Right atrium auricular region (tissue), 2 donors: ENCODE measurements around the gene SCN3B. TPM values are rescaled to one million over a fixed set of nuclear protein-coding genes. Genes with fewer than 3 reads are reported as not detected.

Source experiments
- DNase-seq: peaks from one replicate; pipeline ENCODE4 v3.0.0-alpha.2; 2019; ENCODE audit warnings: low spot score
- H3K27ac ChIP-seq, 2 donors: fragments of 200-600 bp; sonication (generic); 1 replicate in 1 of 2; 2 replicates in 1 of 2; pipeline ENCODE4 v1.5.1; 2016 to 2019
- H3K27me3 ChIP-seq, 2 donors: fragments of 200-600 bp; sonication (generic); one replicate each; pipeline versions ENCODE4 v1.5.1 to v1.6.0; 2017 to 2019
- H3K36me3 ChIP-seq: fragments of 200-600 bp; sonication (generic); one replicate; pipeline ENCODE4 v1.5.1; 2016
- H3K4me1 ChIP-seq, 2 donors: fragments of 200-600 bp; sonication (generic); one replicate each; pipeline versions ENCODE4 v1.5.1 to v1.6.0; 2017 to 2019
- H3K4me3 ChIP-seq, 2 donors: fragments of 200-600 bp; sonication (generic); 1 replicate in 1 of 2; 2 replicates in 1 of 2; pipeline ENCODE4 v1.5.1; 2017 to 2019; ENCODE audit warnings: mild to moderate bottlenecking in 1 of 2, moderate library complexity in 1 of 2
- H3K9me3 ChIP-seq, 2 donors: fragments of 200-600 bp; sonication (generic); one replicate each; pipeline ENCODE4 v1.5.1; 2019
- total RNA-seq, 2 donors: library from RNA; depleted of rRNA; stranded (reverse); fragments of >200 nt; gene quantifications; one replicate each; pipeline ENCODE4 v1.1.0, GENCODE V29; 2016
- TF ChIP-seq, protein P1 (sequence below), 2 donors: fragments of 200-600 bp; sonication (generic); IDR thresholded peaks; one replicate each; pipeline ENCODE4 v1.5.1; 2019; ENCODE audit warnings: antibody characterized with exemption in 2 of 2

Gene SCN3B
- total RNA-seq, 2 donors from 2014 or later: 0.31 to 0.70 TPM

- no peak for DNase-seq
- no peak overlapping the region for H3K27ac ChIP-seq
These were observed 13.5 kb downstream of the SCN3B start for GRCh38 chr11:123640677-123641494.

GRCh38 chr11:123640029-123640428 lies 14.4 kb downstream of the SCN3B start:
- DNase-seq: no peak
- Histone ChIP-seq H3K36me3 (no peaks in the 10 kb centered on the region), H3K27ac (no peak overlapping the region), H3K4me1 (no peaks in the 10 kb centered on the region), H3K4me3 (no peak overlapping the region), H3K9me3 (no peaks in the 10 kb centered on the region), H3K27me3 (no peaks in the 10 kb centered on the region)
- TF ChIP-seq, protein P1, sequence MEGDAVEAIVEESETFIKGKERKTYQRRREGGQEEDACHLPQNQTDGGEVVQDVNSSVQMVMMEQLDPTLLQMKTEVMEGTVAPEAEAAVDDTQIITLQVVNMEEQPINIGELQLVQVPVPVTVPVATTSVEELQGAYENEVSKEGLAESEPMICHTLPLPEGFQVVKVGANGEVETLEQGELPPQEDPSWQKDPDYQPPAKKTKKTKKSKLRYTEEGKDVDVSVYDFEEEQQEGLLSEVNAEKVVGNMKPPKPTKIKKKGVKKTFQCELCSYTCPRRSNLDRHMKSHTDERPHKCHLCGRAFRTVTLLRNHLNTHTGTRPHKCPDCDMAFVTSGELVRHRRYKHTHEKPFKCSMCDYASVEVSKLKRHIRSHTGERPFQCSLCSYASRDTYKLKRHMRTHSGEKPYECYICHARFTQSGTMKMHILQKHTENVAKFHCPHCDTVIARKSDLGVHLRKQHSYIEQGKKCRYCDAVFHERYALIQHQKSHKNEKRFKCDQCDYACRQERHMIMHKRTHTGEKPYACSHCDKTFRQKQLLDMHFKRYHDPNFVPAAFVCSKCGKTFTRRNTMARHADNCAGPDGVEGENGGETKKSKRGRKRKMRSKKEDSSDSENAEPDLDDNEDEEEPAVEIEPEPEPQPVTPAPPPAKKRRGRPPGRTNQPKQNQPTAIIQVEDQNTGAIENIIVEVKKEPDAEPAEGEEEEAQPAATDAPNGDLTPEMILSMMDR (IDR thresholded peaks at IDR 0.05): no peak

More at GRCh38 chr11:123640677-123641494, 13.5 kb downstream of the SCN3B start:
- Histone ChIP-seq H3K4me1 (no peaks in the 10 kb centered on the region), H3K4me3 (no peak overlapping the region), H3K27me3 (no peaks in the 10 kb centered on the region), H3K9me3 (no peaks in the 10 kb centered on the region), H3K36me3 (no peaks in the 10 kb centered on the region)
- TF ChIP-seq, protein P1 (IDR thresholded peaks at IDR 0.05): peak; percentile 55 to 87

GRCh38 chr11:123630126-123630608 lies 24.3 kb downstream of the SCN3B start:
- Histone ChIP-seq H3K36me3 (no peaks in the 10 kb centered on the region), H3K4me3 (no peak overlapping the region), H3K9me3 (no peaks in the 10 kb centered on the region), H3K4me1 (peaks cover 0 to 6% of the 10 kb centered on the region in 2 donors), H3K27me3 (no peaks in the 10 kb centered on the region), H3K27ac (no peak overlapping the region)
- no peak for DNase-seq
- TF ChIP-seq, protein P1 (IDR thresholded peaks at IDR 0.05): no peak

DNA sequence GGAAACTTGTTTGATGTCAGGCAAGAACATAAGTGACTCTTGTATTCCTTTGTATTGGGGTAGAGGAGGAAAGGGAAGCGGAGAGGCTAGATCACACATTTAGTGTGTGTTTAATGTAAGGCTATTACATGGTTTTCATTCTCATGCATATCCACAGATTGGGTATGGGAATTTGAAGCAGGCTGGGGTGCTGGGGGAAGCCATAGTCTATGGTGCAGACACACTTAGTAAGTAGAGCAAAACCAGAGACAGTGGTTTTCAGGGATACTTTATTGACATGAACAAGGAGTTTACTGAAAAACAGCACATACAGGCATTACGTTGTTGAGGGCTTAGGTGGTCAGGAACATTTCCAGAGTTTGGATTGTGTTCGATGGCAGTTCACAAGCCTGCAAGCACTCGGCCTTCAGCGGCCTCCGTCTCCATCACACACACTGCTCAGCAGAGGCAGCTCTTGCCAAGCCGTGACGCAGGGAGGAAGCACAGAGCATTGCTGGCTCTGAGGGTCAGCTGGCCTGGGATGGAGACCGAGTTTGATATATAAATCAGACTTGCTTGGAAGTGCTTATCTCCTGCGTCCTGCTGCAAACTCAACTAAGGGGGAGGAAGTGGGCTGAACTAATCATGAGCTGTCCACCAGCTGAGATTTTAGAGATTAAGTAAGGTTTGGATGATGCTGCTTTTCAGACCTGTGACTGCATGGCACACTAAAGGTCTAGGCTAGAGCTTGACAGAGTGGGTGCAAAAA lies 25.3 kb downstream of the SCN3B start:
- Histone ChIP-seq H3K36me3 (no peaks in the 10 kb centered on the region), H3K27me3 (no peaks in the 10 kb centered on the region), H3K27ac (no peak overlapping the region), H3K4me3 (no peak overlapping the region), H3K4me1 (peaks cover 0 to 6% of the 10 kb centered on the region in 2 donors), H3K9me3 (no peaks in the 10 kb centered on the region)
- DNase-seq: peak; percentile 65
- TF ChIP-seq, protein P1 (IDR thresholded peaks at IDR 0.05): no peak

DNA sequence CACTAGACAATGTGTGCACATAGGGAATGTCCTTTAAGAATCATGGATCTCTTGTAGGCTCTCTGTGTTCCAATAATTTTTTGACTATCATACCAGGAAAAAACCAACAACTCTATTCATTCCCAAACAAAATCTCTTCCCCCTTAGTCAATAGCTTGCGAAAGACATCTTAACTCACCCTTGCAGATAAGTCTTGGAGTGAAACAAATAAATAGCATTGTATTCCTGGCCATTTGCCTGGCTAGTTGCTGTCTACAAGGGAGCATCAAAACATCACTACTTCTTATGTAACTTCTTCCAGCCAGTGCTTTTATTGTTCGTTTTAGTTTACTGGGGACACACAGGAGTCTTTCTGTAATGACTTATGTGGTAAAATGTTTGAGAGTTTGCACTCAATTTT lies 29.4 kb downstream of the SCN3B start:
- TF ChIP-seq, protein P1 (IDR thresholded peaks at IDR 0.05): no peak
- Histone ChIP-seq H3K27me3 (no peaks in the 10 kb centered on the region), H3K4me3 (no peak overlapping the region), H3K36me3 (no peaks in the 10 kb centered on the region), H3K9me3 (no peaks in the 10 kb centered on the region), H3K4me1 (peaks cover 0 to 6% of the 10 kb centered on the region in 2 donors), H3K27ac (no peak overlapping the region)
- DNase-seq: no peak
